BJ (cell line): ENCODE data around the gene RNF220. TPM values are rescaled to one million over a fixed set of nuclear protein-coding genes. Genes with fewer than 3 reads are reported as not detected.

ENCODE experiments used
- CTCF ChIA-PET: fragments of 350-600 bp; formaldehyde crosslinking; extraction: SDS; loops from one replicate; lab custom pipeline; 2021; ENCODE audit warnings: antibody characterized with exemption, inconsistent platforms; lab: Yijun Ruan, JAX
- POLR2A ChIA-PET: fragments of 300-600 bp; sonication (Branson Sonifier 250); formaldehyde crosslinking; extraction: SDS; loops from one replicate; lab custom pipeline; 2021; ENCODE audit warnings: antibody characterized with exemption; lab: Charles Lee
- DNase-seq: peaks from one replicate; pipeline ENCODE4 v3.0.0-alpha.2; 2011; ENCODE audit warnings: low read depth
- H3K27me3 ChIP-seq: 2 replicates; pipeline ENCODE4 v1.6.0; 2011; ENCODE audit warnings: low read length; ENCODE audit not compliant: control insufficient read depth, insufficient read depth
- H3K36me3 ChIP-seq: 2 replicates; pipeline ENCODE4 v1.5.1; 2011; ENCODE audit warnings: low read length; ENCODE audit not compliant: control insufficient read depth, insufficient read depth
- H3K4me3 ChIP-seq: 2 replicates; pipeline ENCODE4 v1.5.1; 2011; ENCODE audit warnings: low read depth, mild to moderate bottlenecking, control low read depth, low read length
- polyA plus RNA-seq: library from polyadenylated mRNA; depleted of rRNA; stranded (reverse); fragments of >200 nt; gene quantifications from 2 replicates; pipeline ENCODE4 v1.2.3, GENCODE V29; 2011
- TF ChIP-seq, protein P1 (sequence below): IDR thresholded peaks from 2 replicates; pipeline ENCODE4 v1.5.1; 2011; ENCODE audit warnings: low read depth, mild to moderate bottlenecking, control low read depth, inconsistent platforms, low read length, moderate library complexity; ENCODE audit not compliant: insufficient read depth

RNF220 gene
- polyA plus RNA-seq, 1 experiment, result 65.4 TPM

- H3K27me3 ChIP-seq, result peaks cover 17% of the 10 kb centered on the region
- TF ChIP-seq, protein P1, sequence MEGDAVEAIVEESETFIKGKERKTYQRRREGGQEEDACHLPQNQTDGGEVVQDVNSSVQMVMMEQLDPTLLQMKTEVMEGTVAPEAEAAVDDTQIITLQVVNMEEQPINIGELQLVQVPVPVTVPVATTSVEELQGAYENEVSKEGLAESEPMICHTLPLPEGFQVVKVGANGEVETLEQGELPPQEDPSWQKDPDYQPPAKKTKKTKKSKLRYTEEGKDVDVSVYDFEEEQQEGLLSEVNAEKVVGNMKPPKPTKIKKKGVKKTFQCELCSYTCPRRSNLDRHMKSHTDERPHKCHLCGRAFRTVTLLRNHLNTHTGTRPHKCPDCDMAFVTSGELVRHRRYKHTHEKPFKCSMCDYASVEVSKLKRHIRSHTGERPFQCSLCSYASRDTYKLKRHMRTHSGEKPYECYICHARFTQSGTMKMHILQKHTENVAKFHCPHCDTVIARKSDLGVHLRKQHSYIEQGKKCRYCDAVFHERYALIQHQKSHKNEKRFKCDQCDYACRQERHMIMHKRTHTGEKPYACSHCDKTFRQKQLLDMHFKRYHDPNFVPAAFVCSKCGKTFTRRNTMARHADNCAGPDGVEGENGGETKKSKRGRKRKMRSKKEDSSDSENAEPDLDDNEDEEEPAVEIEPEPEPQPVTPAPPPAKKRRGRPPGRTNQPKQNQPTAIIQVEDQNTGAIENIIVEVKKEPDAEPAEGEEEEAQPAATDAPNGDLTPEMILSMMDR, result no peak
- ChIA-PET POLR2A (no interaction called here), CTCF (interaction anchor here (1.5 kb wide), 1 partner anchor 49 kb away, joined by 9 read pairs; no protein-coding TSS in a partner anchor)
- H3K4me3 ChIP-seq, result no peak overlapping the region
- DNase-seq, result no peak
- no peaks in the 10 kb centered on the region for H3K36me3 ChIP-seq
Observed at GRCh38 chr1:44545961-44546360, 140.9 kb downstream of the RNF220 start.

DNA sequence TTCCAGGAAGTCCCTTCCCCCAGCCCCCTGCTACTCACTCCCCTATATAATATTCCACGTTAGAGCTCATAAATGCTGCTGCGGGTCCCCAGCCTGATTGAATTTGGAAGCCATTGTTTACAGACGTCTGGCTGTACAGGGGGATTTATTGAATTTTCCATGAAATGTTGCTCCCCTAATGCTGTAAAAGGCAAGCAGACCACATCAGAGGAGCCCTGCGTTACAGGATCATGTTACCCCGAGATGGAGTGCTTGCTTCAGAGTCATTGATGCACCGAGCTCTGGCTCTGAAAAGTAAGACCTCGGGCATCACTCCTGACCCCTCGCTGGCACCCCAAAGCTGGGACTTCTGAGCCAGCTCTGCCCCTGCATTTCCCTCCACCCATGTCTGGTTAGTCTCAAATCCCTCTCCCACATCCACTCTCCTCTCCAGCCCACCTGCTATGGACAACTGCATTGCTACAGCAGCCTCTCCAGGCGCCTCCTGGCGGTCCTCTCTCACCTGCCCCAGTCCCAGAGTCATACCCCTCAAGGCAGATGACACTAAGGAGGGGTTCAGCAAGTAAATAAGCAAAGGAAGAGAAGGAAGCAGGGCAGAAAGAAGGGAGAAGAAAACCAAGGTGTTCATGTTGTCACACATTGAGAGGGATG is 141.5 kb downstream of the RNF220 start:
- ChIA-PET CTCF (interaction anchor here (1.5 kb wide), 1 partner anchor 48 kb away, joined by 9 read pairs; no protein-coding TSS in a partner anchor), POLR2A (no interaction called here)
- TF ChIP-seq, protein P1, result no peak
- peaks cover 17% of the 10 kb centered on the region for H3K27me3 ChIP-seq
- no peak for DNase-seq
- H3K4me3 ChIP-seq, result no peak overlapping the region
- H3K36me3 ChIP-seq, result no peaks in the 10 kb centered on the region

DNA sequence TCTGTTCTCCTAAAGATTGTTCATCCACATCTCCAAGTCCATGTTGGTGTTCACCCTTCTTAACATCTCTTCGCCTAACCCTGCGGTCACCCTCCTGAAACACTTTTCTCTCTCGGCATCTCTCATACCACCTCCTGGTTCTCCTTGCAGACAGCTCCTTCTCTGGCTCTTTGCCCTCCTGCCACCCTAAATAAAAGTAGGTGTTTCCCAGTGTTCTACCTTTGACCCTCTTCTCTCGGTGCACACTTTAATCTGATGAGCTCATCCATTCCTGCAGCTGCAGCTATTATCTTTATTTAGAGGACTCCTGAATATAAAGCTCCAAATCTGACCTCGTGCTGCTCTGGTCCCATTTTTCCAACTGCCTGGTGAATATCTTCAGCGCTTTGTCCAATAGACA is 142.3 kb downstream of the RNF220 start:
- POLR2A ChIA-PET, result no interaction called here
- TF ChIP-seq, protein P1, result no peak
- H3K4me3 ChIP-seq, result no peak overlapping the region
- CTCF ChIA-PET, result interaction anchor here (1.5 kb wide), 2 partner anchors 14 to 47 kb away, joined by 4 to 9 read pairs; no protein-coding TSS in a partner anchor
- no peak for DNase-seq
- H3K27me3 ChIP-seq, result peaks cover 17% of the 10 kb centered on the region
- no peaks in the 10 kb centered on the region for H3K36me3 ChIP-seq

GRCh38 chr1:44547837-44548236 is 142.8 kb downstream of the RNF220 start:
- DNase-seq, result no peak
- Histone ChIP-seq H3K4me3 (no peak overlapping the region), H3K27me3 (peaks cover 15% of the 10 kb centered on the region), H3K36me3 (no peaks in the 10 kb centered on the region)
- POLR2A ChIA-PET, result no interaction called here
- CTCF ChIA-PET, result interaction anchor here (1.0 to 1.5 kb wide), 2 partner anchors 14 to 42 kb away, joined by 4 read pairs; no protein-coding TSS in a partner anchor
- TF ChIP-seq, protein P1, result no peak

DNA sequence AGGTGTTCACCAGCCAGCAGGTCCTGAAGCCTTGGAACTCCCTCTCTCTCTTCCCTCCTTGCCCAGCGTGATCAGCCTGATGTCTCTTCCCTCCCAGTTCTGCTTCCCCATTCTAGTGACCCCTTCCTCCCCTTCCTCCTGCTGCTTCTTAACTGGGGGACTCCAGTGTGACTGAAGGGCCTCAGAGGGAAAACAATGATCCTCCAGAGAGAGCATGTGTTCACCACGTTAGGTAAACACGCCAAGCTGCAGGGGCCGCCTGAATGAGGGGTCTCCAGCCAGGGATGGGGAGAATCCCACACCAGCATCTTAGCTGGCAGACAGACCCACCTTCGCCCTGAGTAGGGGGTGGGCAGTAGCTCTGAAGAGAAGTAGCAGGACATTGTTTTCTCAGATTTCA is 144.5 kb downstream of the RNF220 start:
- CTCF ChIA-PET, result interaction anchor here (0.9 kb wide), 1 partner anchor 11 kb away, joined by 3 read pairs; no protein-coding TSS in a partner anchor
- Histone ChIP-seq H3K4me3 (no peak overlapping the region), H3K36me3 (no peaks in the 10 kb centered on the region), H3K27me3 (peaks cover 10% of the 10 kb centered on the region)
- POLR2A ChIA-PET, result no interaction called here
- no peak for DNase-seq
- TF ChIP-seq, protein P1, result no peak
